T-helper 2 cell treated with Interferon-gamma antibody and Interleukin-4, amounts not matched to agents 100 ng/mL and 5 ng/mL, for 36 hours (primary cell): ENCODE measurements around the gene THBS2. TPM values are rescaled to one million over a fixed set of nuclear protein-coding genes. Genes with fewer than 3 reads are reported as not detected.

Experiments used
- intact Hi-C: fragments of 100-400 bp; cut with micrococcal nuclease; formaldehyde crosslinking; loops from one replicate; pipeline ENCODE4 v1.15.1; 2023
- total RNA-seq: library from RNA; stranded (reverse); gene quantifications from 2 replicates; pipeline ENCODE4 v1.2.3, GENCODE V29; 2022

The THBS2 gene
- total RNA-seq, 1 donor from 2014 or later: not detected

DNA sequence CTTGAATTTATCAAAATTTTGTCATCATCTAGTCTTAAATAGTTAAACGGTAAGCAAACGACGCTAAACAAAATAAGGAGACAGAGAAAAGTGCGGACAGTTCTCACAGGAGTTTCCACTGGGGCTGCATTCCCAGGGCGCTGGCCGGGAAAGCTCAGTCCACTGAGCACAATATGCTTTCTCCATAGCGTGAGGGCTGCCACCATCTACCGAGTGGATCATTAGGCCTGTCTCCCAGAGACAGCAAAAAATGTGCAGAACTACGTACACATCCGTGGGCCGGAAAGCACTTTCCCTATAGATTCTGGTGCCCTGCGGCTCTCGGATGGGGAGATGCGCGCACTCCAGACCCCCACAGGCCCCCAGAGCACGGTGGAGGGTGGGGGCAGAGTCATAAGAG lies 84.9 kb downstream of the THBS2 start:
- intact Hi-C loops: no loop called here

GRCh38 chr6:169168302-169168630 lies 85.4 kb downstream of the THBS2 start:
- intact Hi-C loops: no loop called here

GRCh38 chr6:169167581-169168301 lies 85.9 kb downstream of the THBS2 start:
- intact Hi-C loops: no loop called here

DNA sequence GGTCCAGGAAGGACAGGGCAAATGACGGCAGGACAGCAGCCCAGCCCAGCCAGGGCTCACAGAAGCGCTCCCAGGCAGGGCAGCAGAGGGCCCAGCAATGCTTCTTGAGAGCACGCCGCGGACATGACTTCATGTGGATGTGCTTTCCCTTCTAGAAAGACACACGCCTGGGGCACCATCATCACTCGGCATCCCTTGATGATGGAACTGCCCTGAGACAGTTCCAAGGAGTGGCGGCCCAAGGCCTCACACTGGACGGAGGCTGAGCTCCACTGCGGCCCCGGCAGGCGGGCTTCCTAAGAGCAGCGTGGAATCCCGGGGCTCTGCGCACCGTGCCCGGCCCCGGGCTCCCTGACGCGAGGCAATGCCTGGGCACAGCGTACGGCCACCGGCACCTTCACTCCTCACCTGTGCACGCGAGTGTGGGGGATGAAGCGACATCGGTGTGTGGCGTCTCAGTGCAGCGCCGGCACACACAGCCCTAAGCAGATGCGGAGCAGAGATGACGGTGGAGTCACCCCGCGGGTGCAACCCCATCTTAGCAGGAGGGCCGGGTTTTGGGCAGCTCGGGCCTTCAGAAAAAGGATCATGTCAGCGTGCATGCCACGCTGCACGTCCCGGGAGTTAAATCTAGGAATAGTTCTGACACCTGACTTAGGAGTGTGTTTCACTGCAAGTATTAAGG lies 86.6 kb downstream of the THBS2 start:
- intact Hi-C loops: no loop called here
